ENCODE measurements around the gene PTGES3L.
"Not testable (repeated sequence)": the region's sequence is repeated elsewhere in the genome, so short reads cannot be mapped to it uniquely, and the experiment has no call there.

The PTGES3L gene

DNA sequence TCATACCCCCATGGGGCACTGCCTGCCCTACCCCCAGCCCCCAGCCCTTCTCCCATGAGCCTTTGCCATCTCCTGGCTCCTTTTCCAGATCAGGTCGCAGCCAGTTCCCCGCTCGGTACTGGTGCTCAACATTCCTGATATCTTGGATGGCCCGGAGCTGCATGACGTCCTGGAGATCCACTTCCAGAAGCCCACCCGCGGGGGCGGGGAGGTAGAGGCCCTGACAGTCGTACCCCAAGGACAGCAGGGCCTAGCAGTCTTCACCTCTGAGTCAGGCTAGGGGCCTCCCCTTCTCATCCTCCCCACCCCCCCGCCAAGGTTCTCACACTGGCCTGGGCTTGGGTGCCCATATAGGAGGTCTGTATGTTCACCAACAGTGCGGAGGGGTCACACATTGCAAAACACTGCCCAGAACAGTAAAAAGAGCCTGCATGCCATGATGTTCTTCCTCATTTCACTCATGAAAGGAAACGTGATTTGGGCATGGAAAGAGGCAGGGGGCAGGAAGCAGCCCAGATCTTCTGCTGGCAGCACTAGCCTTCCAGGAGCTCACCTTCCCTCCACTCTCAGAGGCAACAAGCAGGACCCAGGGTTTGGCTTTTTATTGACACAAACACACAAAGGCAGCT lies 34.3 kb upstream of the PTGES3L start:
- no peak for DNase-seq

DNA sequence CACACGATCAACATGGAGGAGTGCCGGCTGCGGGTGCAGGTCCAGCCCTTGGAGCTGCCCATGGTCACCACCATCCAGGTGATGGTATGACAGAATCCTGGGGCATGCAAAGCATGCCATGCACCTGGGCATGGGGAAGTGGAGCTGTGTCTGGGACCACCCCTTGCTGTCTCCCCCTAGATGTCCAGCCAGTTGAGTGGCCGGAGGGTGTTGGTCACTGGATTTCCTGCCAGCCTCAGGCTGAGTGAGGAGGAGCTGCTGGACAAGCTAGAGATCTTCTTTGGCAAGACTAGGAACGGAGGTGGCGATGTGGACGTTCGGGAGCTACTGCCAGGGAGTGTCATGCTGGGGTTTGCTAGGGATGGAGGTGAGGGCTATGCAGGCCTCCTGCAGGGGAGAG lies 33.4 kb upstream of the PTGES3L start:
- DNase-seq = no peak

DNA sequence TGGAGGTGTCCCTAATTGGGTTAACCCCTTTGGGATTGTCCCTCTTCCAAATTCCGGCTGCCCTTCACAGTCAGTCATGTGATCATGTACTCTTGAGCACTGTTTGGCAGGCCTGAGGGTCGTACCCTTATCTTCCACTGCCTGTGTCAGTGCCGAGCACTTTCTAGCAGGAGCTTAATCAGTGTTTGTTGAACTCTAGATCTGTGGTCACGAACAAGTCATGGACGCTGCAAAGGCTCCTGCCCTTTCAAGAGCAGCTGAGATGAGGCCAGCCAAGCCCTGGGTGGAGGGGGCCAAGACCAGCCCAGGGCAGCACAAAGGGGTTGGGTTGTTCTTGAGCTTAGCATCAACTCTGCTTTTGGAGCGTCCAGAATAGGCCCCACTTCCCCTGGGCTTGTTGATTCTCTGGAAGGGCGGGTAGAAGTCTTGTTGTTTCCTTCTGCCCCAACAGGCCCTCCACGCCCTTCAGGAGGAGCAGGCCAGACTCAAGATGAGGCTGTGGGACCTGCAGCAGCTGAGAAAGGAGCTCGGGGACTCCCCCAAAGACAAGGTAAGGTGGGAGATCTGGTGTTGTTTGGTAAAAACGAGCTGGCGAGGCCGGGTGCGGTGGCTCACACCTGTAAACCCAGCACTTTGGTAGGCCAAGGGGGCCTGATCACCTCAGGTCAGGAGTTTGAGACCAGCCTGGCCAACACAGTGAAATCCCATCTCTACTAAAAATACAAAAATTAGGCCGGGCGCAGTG lies 32.0 kb upstream of the PTGES3L start:
- no peak for DNase-seq

DNA sequence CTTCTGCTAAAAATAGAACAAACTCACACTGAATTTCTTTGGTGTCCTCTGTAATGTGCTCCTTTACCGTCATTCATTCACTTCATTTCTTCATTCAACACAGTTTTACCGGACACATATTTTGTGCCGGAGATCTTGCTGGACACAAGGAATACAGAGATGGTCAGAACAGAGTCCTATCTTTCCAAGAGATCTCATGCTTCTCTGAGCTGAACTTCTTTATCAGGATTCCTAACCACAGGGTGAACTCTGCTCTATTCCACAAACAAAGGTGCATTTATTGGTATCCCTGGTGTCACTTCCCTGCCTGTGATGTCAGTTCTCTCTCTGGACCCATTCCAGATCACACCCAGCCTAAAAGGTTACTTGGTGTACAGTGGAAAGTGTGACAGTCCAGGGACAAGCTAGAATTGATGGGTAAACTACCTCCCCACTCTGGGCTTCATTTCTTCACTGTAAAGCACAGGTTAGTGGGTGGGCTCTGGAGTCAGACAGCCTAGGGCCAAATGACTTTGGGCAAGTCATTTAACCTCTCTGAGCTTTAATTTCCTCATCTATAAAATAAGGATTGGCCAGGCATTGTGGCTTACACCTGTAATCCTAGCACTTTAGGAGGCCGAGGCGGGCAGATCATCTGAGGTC lies 30.9 kb upstream of the PTGES3L start:
- DNase-seq = no peak

DNA sequence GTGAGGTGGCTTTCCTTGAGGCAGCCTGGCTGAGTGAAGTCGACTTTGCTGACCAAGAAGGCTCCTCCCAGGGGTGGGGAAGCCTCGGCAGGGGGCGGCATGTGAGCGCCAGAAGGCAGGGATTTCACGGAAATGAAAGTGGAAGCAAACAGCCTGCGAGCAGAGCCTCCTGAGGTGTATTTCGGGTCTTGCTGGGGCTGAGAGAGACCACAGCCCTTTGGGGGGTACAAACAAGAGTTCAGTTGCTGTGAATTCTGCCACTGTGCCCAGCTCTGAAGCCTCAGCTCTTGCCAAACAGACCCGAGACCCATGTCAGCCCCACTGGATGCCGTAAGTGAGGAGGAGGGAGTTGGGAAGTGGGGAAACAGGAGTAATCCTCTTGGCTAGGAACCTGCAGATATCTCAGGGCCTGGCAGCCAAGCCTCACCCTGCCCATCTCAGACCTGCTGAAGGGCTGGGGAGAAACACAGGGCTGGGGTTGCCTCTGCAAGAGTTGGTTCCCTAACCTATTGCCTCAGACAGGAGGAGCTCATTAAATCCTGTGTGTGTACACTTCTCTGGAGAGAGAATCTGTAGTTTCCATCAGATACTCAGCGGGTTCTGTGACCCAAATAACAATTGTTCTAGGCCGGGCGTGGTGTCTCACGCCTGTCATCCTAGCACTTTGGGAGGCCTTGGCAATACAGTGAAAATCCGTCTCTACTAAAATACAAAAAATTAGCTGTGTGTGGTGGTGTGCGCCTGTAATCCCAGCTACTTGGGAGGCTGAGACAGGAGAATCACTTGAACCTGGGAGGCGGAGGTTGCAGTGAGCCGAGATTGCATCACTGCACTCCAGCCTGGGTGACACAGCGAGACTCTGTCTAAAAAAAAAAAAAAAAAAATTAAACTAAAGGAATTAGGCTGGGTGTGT lies 27.0 kb upstream of the PTGES3L start, which contains the start of gene IFI35:
IFI35 (plus strand) TSS at position 146 of the 913 bp plus-strand sequence; CDS start at position 310, 164 bp downstream.
- DNase-seq = peak; percentile 17 to 61 (median 53)

DNA sequence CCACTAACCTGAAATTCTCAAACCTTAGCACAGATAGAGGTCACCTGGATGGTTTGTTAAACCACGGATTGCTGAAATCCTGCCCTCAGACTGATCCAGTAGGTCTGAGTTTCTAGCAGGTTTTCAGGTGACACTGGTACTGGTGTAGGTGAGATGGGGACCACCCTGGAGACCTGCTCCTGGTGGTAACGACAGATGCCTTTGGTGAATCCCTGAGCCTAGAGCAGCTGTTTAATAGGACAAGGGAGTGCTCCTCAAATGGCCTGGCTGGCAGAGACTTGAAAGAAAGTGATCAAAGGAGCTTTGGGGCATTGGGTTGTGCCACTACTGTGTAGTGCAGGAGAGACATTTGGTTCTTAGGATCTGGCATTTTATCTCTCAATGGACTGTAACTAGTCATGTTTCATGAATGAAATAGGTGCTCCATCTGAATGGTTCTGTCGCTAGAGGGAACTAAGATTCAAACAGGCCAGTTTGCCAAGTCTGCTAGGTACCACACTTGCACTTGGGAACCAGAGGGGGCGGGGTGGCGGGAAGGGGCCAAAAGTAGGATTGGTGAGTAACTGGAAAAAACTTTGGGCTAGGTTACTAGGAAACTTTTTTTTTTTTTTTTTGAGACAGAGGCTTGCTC lies 23.8 kb upstream of the PTGES3L start:
- DNase-seq = no peak

DNA sequence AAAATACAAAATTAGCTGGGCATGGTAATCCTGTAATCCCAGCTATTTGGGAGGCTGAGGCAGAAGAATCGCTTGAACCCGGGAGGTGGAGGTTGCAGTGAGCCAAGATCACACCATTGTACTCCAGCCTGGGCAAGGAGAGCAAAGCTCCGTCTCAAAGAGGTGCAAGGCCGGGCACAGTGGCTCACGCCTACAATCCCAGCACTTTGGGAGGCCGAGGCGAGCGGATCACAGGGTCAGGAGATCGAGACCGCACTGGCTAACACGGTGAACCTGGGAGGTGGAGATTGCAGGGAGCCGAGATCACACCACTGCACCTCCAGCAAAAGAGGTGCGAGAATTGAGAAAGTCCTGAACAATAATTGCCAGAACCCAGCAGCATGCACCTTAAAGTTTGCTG lies 21.0 kb upstream of the PTGES3L start:
- not testable (repeated sequence) for DNase-seq

DNA sequence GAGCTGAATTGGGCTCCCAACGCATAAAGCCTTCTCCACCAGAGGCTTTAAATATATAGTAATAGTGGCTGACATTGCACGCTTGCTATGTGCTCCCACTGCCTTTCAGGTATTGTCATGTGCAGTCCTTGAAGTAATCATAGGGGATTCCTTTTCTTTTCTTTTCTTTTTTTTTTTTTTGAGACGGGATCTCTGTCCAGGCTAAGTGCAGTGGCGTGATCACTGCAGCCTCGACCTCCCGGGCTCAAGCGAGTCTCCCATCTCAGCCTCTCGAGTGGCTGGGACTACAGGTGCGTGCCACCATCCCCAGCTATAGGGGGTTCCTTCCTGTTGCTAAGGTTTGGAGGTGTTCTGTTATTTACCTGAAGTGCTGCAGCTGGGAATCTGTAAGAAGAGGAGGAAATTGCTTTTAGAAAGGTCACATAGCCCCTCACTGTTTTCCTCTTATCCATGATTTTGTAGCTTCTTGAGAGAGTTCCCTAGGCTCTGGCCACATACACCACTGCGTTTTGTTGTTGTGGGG lies 19.2 kb upstream of the PTGES3L start:
- DNase-seq = no peak

DNA sequence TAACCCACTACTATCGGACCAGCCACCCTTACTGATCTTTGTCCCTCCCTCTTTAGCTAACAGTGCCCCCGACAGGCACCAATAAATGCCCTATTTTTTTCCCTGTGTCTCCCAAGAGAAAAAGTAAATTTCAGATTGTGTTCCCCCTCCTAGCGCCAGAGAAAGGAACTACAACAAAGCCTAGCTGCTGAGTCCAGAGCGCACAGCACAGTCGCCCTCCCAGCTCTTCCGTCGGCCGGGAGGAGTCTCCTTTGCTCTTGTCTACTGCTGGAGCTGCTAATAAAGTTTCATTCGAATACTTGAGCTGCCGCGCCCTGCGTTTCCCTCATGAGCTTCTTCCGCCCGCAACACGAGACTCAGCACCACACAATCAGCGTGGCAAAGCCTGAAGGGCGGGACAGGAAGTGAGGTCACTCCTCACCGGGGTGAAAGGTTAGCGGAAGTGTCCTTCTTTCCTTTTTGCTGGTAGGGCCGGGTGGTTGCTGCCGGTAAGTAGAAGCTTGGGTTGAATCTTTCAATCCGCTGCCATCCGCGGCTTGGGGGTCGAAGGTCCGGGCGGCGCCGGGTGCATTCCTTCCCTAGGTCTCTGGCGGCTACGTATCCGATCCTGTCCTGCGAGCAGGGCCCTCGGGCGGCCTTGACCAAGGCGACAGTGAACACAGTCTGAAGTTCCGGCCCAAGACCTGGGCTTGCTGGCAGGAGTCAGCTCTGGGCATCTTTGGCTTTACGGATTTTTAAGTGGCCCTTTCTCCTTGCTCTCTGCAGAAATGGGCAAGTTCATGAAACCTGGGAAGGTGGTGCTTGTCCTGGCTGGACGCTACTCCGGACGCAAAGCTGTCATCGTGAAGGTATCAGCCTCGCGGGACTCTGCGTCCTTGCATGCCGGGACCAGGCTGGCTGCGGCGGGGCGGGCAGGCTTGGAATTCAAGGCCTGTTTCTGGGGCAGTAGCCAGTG lies 18.4 kb upstream of the PTGES3L start, which contains the start of gene RPL27:
RPL27 (plus strand) TSS at position 436 of the 955 bp plus-strand sequence; CDS start at position 768, 332 bp downstream.
- peak; percentile 98 to 100 (median 99) for DNase-seq

DNA sequence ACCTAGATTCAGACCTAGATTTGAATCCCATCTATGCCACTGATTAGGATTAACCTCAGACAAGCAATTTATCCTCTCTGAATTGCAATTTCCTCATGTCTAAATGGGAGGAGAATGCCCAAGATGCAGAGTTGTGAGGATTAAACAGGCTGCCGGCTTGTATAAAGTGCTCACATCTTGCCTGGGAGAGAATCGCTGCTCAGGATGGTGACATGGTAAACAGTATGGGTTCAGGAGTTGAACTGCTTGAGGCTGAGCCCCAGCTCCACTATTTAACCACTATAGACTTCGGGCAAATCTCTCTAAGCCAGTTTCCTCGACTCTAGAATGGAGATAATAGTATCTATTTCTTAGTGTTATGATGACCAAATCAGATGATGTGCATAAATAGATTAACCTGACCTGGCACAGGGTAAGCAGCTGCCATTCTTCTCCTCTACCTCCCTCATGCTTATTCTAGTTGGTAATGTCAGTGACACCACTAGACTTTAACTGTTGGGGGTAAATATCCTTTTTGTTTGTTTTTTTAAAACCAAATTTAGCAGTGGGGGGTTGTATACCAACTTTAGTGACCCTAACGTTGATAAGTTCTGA lies 17.6 kb upstream of the PTGES3L start:
- DNase-seq = no peak

DNA sequence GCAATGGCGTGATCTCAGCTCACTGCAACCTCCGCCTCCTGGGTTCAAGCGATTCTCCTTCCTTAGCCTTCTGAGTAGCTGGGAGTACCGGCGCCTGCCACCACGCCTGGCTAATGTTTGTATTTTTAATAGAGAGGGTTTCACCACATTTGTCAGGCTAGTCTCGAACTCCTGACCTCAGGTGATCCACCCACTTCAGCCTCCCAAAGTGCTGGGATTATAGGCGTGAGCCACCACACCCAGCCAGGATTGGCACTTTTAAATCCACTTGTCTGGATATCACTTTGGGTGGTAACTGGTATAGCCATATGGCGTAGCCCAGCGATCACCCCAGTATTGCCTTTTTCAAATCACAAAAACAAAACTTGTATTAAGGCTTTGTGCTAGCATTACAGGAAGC lies 14.0 kb upstream of the PTGES3L start:
- DNase-seq = not testable (repeated sequence)

DNA sequence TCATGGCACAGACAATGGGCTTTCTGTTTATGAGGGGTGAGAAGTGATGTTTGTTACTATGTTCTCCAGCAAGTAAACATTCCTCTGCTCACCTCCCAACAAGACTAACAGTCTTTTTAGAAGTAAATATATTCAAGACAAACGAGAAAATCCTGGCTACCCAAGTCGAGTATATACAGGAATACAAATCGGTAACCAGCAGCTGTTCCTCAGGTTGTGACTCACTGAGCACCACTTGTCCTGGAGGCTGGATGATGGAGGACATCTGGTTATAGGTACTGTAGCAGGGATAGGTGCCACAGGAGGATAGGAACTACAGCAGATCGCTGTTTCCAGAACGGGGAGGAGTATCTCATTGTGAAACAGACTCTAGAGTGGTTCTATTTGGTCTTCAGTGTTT lies 13.0 kb upstream of the PTGES3L start:
- no peak for DNase-seq

DNA sequence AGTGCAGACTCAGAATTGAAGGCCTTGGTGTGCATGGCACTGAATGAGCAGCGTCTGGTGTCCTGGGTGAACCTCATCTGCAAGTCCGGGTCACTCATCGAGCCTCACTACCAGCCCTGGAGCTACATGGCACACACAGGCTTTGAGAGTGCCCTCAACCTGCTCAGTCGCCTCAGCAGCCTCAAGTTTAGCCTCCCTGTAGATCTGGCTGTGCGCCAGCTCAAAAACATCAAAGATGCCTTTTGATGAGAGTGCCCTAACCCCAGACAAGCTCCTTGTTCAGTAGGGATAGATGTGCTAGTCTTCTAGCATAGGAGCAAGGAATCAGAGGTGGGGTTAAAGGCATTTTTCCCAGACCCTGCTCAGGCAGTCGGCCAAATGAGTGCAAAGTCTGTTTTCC lies 11.6 kb upstream of the PTGES3L start:
- DNase-seq = no peak

DNA sequence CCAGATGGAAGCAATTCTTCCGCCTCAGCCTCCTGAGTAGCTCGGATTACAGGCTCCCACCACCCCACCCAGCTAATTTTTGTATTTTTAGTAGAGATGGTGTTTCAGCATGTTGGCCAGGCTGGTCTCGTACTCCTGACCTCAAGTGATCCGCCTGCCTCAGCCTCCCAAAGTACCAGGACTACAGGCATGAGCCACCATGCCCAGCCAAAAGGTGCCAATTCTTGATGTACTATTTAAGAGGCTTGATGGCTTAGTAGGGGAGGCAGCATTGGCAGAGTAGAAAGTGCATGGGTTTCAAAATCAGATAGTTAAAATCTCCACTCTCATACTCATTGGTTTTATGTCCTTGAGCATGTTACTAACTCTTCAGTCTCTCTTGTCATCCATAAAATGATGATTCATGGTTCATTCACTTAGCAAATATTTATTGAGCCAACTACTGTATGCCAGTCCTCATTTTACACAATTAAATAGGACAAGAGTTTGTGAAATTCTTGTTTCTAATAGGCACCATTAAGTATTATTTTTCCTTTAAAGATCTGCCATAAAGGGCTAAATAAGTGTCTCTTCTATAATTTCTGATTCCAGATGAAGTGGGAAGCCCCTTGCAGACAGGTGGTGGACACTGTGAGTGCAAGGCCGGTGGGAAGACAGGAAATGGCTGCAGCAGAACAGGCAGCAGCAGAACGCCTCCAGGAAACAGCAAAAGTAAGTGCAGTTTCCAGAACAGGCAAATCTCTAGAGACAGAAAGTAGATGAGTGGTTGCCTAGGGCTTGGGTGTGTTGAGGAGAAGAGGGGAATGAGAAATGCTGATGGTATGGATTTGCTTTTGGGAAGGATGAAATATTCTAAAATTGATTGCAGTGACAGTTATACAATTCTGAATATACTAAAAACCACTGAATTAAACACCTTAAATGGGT lies 10.1 kb upstream of the PTGES3L start:
- no peak for DNase-seq

DNA sequence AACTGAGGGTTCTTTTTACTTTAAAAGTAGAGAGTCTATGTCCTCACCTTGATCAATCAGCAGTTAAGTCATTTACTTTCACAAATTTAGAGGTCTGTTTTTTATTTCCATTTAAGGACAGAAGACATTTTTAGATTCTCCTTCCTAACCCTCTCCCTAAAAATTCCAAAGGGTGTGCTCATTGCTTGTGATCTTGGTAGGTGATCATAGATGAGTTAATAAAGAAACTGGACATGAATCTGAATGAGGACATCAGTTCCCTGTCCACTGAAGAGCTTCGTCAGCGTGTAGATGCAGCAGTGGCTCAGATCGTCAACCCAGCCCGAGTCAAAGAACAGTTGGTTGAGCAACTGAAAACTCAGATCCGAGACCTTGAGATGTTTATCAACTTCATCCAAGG lies 9.3 kb upstream of the PTGES3L start:
- DNase-seq = no peak

DNA sequence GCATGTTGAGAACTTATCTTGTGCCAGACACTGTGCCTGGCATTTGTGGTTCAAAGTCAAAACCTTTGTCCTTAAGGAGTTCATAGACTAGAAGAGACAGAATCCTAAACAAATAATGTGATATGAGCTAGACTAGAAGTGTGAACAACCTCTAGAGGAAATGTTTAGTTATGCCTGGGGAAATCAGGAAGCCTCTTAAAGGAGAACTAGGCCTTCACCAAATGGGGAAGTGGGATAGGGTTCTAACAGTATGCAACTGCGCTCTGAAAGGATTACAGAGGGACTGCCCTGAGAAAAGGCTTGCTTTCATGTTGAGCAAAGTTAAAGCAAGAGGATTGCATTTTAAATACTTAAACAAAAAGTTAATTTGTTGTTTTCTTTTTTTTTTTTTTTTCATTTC lies 5.3 kb upstream of the PTGES3L start:
- DNase-seq = no peak

DNA sequence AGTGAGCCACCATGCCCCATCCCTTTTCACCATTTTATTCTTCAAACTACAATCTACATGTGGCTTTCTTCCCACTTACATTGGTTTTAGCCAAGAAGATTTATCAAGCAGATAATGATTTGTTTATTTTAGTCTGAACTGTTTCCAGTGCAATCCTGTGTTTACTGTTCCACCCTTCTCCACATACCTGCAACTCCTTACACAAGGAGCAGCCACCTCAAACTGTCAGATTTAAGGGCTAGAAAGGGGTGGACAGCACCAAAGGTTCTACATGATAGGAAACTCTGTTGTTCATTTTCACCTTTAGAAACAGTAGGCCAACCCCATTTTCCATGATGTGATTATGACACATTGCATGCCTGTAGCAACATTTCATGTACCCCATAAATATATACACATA lies 2.4 kb upstream of the PTGES3L start:
- no peak for DNase-seq

DNA sequence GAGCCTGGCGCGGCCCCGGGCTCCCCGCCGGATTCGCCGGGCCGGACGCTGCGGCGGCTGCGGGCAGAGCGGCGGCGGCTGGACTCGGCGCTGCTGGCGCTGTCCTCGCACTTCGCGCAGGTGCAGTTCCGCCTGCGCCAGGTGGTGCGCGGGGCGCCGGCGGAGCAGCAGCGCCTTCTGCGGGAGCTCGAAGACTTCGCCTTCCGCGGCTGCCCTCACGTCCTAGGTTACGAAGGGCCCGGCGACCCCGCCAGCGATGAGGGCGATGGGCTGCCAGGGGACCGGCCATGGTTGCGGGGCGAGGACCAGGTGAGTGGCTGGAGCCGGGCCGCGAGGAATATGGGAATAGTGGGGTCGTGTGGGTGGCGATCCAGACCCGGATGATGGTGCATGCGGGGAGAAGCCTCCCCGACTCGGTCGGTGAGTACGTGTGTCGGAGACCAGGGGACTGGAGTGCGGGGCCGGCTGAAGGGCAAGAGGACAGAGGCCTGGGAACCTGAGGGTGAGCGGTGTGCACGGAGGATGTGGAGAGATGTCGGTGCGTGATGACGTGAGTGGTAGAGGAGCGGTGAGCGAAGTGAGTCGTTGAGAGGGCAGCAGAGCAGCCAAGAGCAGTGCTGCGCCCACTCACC lies 1.0 kb upstream of the PTGES3L start:
- DNase-seq = peak; percentile 38 to 89 (median 86)

DNA sequence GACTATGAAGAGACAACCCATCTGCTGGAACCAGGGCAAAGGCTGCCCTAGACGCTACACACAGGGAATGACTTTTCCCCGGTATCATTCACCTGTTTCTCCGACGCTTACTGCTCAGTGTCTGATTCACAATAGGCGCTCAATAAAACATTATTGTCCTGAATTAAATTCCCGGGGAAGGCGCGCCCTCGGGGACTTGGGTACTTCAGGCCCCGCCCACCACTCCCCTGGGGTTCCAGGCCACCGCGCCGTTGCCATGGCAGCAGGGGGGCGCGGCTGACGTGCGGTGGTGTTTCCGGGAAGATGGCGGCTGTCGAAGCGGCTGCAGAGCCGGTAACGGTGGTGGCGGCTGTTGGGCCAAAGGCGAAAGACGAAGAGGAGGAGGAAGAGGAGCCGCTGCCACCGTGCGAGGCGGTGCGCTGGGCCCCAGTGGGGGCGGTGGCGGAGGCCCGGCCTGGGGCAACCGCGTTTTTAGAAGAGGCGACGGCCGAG lies 440 bp upstream of the PTGES3L start, which contains the start of gene RUNDC1:
RUNDC1 (plus strand) TSS at position 292 of the 492 bp plus-strand sequence; CDS start at position 304, 12 bp downstream.
- peak; percentile 94 to 96 (median 96) for DNase-seq

Measured in NCI-H1417 (cell line).